ENCODE data around the gene PARP4. TPM values are rescaled to one million over a fixed set of nuclear protein-coding genes. Genes with fewer than 3 reads are reported as not detected.
A peak's percentile ranks its signal among the peaks of the same experiment; 100 is the strongest.

Gene PARP4
- total RNA-seq, 1 experiment from 2014 or later: 76.0 TPM

DNA sequence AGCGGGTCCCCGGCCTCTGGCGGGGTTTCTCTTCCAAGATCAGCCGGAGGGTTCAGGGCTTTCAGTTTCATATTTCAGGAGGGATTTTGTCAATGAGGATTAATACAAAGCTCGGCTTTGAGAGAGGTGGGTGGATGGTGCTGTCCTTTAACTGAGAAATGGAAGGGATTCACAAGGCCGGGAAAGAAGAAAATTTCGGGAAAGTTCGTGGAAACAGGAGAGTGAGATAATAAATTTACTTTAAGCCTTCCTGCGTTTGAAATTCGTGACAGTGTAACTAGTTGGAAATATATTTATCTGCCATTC lies 283 bp upstream of the PARP4 start:
- Histone ChIP-seq H4K20me1 (ENCODE audit: insufficient read depth) (no peaks in the 10 kb centered on the region), H3K4me2 (ENCODE audit: low read length) (peak overlapping the region; percentile 77), H3K4me1 (ENCODE audit: control insufficient read depth in 1 of 2, insufficient read depth in 2 of 2, low read length in 2 of 2) (peaks cover 17 to 27% of the 10 kb centered on the region in 2 experiments), H3K9ac (ENCODE audit: low read length) (peak overlapping the region; percentile 87), H3K4me3 (replicated peaks in 1 of 2; ENCODE audit: low read depth in 1 of 2, low read length in 2 of 2) (peak overlapping the region; percentile 68 to 87), H3K9me3 (ENCODE audit: control insufficient read depth in 1 of 2, insufficient read depth in 1 of 2, low read depth in 1 of 2, low read length in 2 of 2) (no peaks in the 10 kb centered on the region), H3K79me2 (ENCODE audit: insufficient read depth, low read length) (peaks cover 45% of the 10 kb centered on the region), H3K27ac (ENCODE audit: low read depth, low read length) (peak overlapping the region; percentile 97), H2AFZ (ENCODE audit: low read depth, low read length, poor library complexity, severe bottlenecking) (peak overlapping the region; percentile 79), H3K9me2 (ENCODE audit: insufficient read depth) (no peaks in the 10 kb centered on the region), H3K27me3 (ENCODE audit: insufficient read depth, low read length) (no peaks in the 10 kb centered on the region), H3K36me3 (ENCODE audit: control insufficient read depth in 1 of 2, insufficient read depth in 2 of 2, low read length in 2 of 2) (peaks cover 0 to 4% of the 10 kb centered on the region in 2 experiments; a peak in 1 of 4 replicates)
- intact Hi-C loops (cut with micrococcal nuclease): no loop called here
- TF ChIP-seq, protein P1, sequence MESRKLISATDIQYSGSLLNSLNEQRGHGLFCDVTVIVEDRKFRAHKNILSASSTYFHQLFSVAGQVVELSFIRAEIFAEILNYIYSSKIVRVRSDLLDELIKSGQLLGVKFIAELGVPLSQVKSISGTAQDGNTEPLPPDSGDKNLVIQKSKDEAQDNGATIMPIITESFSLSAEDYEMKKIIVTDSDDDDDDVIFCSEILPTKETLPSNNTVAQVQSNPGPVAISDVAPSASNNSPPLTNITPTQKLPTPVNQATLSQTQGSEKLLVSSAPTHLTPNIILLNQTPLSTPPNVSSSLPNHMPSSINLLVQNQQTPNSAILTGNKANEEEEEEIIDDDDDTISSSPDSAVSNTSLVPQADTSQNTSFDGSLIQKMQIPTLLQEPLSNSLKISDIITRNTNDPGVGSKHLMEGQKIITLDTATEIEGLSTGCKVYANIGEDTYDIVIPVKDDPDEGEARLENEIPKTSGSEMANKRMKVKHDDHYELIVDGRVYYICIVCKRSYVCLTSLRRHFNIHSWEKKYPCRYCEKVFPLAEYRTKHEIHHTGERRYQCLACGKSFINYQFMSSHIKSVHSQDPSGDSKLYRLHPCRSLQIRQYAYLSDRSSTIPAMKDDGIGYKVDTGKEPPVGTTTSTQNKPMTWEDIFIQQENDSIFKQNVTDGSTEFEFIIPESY (IDR thresholded peaks at IDR 0.05; ENCODE audit: extremely low read depth, insufficient replicate concordance, low read length): no peak
- TF ChIP-seq JUND (IDR thresholded peaks at IDR 0.05) (no peak), POLR2A (IDR thresholded peaks at IDR 0.05; ENCODE audit: borderline replicate concordance, extremely low read depth, insufficient read depth, insufficient read length) (peak; percentile 13), POLR2AphosphoS5 (IDR thresholded peaks at IDR 0.05; ENCODE audit: low read depth, low read length) (no peak), CTCF (IDR thresholded peaks at IDR 0.05 in 2 of 3, conservative IDR thresholded peaks at IDR 0.05 in 1 of 3; ENCODE audit: borderline replicate concordance in 1 of 3, insufficient read depth in 1 of 3, low read depth in 2 of 3, low read length in 2 of 3) (no peak), SIN3A (IDR thresholded peaks at IDR 0.05; ENCODE audit: low read depth) (peak; percentile 14; the same call in 1 of the 2 replicates), FOSL1 (IDR thresholded peaks at IDR 0.05; ENCODE audit: low read depth) (no peak), SRF (IDR thresholded peaks at IDR 0.05; ENCODE audit: low read depth) (no peak), ZNF274 (IDR thresholded peaks at IDR 0.05; ENCODE audit: low read depth, low read length) (no peak), REST (IDR thresholded peaks at IDR 0.05; ENCODE audit: low read depth) (no peak)
- ChIA-PET POLR2A (interaction anchor here (1.7 kb wide), 1 partner anchor 9 kb away, joined by 11 read pairs; no protein-coding TSS in a partner anchor), CTCF (no interaction called here), RAD21 (ENCODE audit: low non-redundant PET in 1 of 2, low total read pairs in 2 of 2, uncharacterized antibody in 2 of 2, unreplicated experiment in 2 of 2) (no interaction called here)
- BruUV-seq (replicated peaks): TSS peak; percentile 89
- DNase-seq (ENCODE audit: low read depth, low spot score): no peak
- ATAC-seq: no peak

All from HCT116 (cell line).